Medulla oblongata (tissue), 1 donor: ENCODE data around the gene TMEM171.

Source experiments
- DNase-seq: peaks from one replicate; pipeline ENCODE4 v3.0.0-alpha.2; 2015; ENCODE audit errors: extremely low spot score

The TMEM171 gene

DNA sequence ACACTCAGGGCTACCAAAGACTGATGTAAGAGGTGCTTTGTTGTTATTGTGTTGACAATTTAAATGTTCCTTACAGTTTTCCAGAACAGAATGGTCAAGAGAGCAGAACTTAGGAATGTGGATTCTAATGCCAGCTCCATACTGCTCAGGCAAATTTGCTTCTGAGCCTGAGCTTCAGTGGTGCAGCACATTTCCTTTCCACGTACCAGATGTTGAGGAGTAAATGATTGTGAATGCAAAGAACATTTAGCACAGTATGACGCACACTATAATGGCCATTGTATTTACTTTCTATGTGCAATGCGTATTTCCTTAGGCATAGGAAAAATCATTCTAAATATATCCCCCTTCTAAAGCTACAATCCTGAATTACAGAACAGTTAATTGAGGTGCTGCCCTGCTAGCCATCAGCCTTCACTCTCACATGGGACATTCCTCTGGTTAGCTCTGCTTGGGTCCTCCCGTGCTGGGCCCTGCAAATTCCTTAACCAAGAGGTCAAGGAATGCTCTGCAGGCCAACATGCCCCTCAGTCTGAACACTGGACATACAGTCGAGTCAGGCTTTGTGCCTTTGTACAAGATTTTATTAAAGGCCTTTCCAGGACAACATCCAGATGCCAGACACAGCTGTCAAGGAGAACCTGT, 31.5 kb downstream of the TMEM171 start:
- no peak for DNase-seq

DNA sequence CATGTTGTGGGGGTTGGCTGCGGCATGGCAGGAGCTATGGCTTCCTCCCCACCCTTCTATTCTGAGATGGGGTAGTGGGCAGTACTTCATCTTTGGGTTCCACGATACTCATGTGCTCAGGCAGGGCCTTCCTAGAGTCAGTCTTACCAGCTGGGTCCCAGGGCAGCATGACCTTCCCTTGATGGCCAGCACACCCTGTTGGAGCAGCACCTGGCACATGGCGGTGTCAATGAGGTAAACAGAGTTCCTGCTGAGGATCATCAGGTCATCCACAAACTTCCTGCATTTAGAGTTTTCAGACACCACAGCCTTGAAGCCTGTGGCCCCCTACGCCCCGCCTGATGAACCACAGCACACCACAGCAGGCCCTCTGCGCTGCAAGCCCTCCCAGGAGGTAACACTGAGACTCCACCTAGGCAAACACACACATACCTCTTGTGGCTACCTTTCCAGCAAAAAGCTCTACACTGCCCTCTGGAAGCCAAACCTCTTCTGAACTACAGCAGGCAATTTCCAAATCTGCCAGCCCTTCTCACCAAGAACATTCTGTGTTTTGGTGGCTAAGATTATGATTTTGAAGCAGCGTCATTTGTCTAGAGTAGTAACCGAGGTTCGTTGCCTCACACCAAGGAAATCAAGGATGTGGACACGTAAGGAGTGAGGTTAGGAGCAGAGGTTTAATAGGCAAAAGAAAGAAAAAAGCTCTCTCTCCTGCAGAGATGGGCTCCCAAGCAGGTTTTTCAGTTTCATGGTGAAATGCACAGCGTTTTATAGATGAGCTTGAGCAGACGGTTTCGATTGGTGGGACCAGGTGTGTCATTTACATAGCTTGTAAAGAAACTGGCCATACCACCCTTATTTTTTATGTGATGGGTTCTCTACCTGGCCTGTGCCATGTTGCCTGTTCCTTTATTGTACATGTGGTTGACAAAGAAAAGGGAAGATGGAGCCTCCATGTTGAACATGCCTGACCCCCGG, 32.3 kb downstream of the TMEM171 start:
- DNase-seq, result no peak

DNA sequence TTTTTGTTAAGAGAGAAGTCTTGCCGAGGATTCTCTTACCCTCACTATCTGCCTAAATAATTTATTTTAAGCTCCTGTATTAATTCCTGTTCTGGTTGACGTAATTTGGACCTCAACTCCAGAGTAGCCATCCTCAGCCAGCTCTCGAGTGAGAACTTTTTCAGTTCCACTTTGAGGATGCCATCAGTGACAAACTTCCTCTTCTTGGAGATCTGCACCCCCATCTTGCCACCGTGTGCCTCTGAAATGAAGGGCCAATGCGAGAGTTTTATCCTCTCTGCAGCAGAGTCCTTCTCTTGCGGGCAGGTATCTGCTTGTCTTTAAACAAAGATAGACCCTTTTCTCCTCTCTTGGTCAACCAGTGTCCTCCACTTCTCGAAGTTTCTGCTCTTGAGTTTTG, 33.1 kb downstream of the TMEM171 start:
- DNase-seq, result peak; percentile 7

DNA sequence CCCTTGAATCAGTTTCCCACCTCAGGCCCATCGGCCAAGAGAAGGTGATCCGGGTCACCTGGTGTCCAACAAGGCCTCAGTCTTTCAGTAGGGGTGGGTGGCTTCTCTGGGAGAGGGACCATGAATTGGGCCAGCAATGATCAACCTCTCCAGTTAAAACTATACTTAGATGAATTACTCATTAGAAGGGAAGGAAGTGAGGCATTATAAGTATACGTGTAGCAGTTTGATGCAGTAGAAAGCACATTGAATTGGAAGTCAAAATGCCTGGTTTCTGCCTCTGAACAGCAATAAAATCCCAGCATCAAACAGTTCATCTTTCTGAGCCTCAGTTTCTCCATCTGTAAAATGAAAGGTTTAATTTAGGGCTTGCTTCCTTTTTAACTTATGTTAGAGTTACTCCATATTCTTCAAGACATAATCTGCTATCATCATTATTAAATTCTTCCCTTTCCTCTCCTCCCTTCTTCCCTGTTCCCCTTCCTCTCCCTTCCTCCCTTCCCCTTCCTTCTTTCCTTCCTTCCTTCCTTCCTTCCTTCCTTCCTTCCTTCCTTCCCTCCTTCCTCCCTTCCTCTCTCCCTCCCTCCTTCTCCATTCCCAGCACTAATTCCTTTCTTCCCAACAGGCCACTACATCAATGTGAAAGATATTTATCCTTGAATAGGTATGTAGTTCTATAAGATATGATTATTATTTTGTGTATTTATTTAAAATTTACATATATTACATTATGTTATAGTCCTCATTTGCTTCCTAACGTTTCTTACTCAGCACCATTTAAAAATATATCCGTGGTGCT, 34.0 kb downstream of the TMEM171 start:
- DNase-seq, result no peak

DNA sequence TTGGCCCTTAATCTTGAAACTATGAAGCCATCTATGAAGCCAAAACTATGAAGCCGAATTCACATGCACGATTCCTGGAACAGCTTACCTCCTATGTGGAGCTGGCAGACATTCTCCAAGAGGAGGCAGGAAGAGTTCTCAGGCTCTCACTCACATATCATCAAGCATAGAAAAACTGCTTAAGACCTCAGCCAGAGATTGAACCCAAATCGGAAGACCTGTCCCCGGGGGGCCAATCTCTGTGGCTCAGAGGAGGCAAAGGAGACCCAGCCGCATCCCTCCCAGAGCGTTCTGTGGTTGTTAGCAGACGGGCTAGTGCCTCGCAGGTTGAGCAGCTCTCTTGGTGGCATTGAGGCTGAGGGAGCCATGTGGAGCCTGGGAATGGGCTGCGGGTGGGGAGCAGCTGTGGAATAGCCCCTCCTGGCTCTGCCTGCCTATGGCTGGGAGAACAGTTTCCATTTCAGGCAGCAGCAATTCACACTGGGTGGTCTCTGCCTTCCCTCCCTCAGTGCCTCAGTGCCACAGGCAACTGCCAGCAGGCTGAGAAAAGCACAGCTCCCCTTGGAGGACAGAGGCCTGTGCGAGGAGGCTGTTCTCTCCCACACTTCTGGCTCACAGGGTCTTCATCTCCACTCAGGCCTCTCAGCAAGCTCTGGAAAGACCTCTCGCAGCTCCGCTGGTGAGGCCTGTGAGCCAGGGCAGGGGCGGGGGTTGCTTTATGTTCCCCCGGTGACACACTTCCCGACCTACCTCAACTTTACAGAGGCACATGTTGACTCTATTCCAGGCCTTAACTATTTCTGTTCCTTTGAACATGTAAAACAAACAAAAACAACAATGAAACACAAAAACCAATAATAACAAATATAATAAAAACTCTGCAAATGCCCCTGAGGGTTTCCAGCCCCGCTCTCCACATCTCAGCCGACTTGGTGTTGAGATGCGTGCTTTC, 35.2 kb downstream of the TMEM171 start:
- no peak for DNase-seq

DNA sequence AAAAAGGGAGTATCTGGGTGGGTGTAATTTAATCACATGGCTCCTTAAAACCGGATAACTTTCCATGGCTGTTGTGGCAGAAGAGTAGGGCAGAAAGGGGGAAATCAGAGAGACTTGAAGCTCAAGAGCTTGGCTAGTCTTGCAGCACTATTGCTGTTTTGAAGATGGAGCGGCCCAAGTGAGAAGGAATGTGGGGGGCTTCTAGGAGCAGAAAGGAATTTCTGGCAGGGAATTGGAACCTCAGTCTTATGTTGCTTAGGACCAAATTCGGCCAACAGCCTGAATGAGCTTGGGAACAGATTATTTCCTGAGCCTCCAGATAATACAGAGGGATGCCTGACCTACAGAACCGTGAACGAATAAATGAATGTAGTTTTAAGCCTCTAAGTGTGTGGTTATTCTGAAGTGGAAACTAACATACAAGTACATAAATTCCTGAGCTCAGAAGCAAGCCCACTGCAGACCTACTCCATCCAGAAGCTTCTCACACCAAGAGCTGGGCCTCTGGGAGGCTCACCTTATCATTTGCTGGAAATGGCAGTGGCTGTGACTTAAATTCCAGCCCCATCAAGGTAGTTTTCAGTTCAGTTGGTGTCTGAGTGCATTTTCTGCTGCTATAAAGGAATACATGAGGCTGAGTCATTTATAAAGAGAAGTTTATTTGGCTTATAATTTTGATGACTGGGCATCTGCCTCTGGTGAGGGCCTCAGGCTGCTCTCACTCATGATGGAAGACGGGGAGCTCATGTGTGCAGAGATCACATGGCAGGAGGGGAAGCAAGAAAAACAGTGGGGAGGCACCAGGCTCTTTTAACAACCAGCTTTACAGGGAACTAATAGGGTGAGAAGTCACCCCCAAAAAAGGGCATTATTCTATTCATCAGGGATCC, 37.3 kb downstream of the TMEM171 start:
- DNase-seq, result no peak

DNA sequence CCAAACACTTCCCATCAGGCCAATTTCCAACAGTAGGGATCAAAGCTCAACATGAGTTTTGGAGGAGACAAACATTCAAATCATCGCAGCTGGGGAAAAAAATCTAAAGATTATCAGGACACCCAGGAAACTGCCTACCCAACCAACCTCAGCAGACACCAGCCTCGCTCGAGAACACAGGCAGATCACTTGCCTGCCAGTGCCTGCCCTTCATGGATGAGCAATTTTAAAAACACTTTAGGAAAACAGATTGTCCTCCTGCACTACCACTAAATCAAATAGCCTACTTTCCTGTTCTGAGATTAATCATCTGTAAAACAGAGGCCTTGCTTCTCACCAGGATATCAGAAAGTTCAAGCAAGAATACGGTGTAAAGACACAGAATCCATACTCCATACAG, 37.9 kb downstream of the TMEM171 start:
- no peak for DNase-seq

DNA sequence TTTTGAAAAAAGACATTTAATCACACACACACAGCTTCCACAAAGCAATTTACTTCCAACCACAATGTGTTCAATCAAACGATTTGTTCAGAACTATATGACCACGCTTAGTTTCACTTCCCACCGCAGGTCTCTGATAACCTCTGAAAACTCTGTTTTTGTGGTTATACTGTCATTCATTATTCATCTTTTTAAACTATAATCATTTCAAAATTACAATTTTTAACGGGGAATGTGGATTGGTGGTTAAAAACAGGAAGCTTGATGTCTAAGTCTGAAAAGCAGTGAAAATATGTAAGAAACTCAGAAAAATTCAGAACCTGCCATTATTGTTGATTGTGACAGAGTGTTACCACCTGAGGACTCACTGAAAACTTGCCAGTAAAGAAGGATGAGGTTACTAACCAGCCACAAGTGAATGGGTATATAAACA, 39.9 kb downstream of the TMEM171 start:
- DNase-seq, result no peak

DNA sequence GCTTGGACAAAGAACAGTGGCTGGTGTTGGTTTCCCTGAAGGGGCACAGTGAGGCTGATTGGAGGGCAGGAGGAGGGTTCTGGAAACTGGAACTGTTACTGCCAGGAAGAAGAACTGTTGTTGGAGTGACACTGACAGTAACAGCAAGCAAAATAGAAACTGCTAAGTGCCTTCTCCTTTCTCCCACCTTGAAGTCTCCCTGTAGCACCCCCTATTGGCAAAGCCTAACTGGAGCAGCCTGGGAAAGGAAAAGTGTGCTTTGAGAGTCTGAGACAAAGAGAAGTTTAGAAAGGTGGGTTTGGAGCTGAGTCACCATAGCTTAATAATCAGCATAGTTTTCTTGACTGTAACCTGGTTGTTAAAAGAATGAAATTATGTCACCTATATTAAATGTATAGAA, 50.1 kb downstream of the TMEM171 start:
- peak; percentile 11 for DNase-seq

DNA sequence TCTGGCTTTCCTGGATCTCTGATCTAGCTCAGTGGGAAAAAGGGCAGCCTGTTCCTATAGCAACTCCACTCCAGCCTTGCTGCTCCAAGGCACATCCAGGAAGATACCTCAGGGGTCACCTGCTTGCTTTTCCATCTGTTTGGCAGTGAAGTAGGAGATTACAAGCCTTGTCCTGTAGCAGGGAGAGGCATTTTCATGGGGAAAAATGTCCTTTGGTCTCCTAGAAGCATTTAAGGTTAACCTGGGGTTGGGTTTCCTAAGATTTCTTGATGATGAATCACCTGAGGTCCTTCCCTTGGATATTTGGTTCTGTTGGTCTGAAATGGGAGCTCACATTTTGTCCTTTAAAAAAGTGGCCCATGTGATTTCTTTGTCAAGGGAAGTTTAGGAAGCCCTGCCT, 51.1 kb downstream of the TMEM171 start:
- DNase-seq, result no peak

DNA sequence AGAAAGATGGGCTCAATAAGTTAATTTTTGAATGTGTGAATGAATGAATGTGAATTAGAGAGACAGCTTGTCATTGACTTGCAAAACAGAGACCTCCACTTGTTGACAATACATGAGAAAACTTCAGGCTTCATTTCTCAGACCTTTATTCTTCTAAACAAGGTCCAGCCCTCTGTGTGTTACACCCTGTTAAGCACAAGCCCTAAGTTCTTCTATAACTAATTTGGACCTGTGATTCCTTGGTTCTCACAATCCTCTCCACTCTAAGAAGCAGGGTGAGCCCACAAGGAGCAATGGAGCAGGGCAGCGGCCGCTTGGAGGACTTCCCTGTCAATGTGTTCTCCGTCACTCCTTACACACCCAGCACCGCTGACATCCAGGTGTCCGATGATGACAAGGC, 52.6 kb downstream of the TMEM171 start, which contains the start of gene TMEM174:
Gene TMEM174, plus strand, starts transcription at position 243 of the 400 bp plus-strand sequence. Its CDS starts 51 bp downstream, at position 294.
- no peak for DNase-seq

DNA sequence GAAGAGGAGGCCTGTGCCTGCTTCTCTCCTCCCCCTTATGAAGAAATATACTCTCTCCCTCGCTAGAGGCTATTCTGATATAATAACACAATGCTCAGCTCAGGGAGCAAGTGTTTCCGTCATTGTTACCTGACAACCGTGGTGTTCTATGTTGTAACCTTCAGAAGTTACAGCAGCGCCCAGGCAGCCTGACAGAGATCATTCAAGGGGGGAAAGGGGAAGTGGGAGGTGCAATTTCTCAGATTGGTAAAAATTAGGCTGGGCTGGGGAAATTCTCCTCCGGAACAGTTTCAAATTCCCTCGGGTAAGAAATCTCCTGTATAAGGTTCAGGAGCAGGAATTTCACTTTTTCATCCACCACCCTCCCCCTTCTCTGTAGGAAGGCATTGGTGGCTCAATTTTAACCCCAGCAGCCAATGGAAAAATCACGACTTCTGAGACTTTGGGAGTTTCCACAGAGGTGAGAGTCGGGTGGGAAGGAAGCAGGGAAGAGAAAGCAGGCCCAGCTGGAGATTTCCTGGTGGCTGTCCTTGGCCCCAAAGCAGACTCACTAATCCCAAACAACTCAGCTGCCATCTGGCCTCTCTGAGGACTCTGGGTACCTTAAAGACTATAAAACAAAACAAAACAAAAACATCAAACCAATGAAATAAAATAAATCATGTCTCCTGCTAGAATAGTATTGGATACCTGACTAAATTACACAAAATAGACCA, 53.9 kb downstream of the TMEM171 start:
- DNase-seq, result no peak

DNA sequence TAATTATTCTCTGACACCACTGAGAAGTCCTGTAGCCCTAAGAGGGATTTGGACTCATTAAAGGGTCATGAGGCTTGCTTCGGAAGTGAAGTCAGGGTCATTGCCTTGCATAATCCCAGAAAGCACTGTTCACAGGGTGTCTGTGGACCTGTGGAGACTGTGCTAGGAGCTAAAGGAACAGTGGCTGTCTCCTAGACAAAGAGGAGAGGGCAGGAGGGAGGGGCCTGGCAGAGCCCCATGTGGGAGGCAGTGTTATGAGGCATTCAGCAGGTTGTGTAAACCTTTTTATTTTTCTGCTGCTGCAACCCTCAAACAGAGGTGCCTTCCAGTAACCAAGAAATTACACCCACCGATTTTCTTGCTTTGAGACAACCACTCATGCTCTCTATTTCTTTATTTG, 55.9 kb downstream of the TMEM171 start:
- no peak for DNase-seq

DNA sequence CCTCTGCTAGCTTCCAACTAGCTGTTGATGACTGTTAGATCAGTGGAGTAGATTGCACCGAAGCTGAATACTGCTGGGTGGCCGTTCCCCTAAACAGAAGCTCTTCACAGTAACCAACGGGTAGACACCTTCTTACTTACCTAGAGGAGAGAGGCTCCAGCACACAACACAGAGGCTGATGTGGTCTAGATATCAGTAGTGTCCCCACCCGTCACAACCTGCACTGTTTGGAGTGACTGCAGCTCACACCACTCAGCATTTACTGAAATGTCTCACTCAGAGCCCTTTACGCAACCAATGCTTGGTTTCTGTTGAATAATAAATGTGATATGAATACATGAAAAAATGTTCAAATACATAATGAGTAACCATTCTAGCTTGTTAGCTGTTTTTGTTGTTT, 57.9 kb downstream of the TMEM171 start:
- no peak for DNase-seq

DNA sequence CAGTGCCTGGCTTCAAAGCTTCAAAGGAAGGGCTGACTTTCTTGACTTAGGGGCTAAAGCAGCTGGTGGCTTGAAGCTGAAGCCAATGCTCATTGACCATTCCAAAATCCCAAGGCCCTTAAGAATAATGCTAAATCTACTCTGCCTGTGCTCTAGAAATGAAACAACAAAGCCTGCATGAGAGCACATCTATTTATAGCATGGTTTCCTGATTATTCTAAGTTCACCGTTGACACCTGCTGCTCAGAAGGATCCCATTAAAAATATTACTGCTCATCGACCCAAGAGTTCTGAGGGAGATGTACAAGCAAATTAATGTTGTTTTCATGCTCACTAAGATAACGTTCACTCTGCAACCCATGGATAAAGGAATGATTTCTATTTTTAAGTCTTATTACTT, 59.4 kb downstream of the TMEM171 start:
- DNase-seq, result no peak

DNA sequence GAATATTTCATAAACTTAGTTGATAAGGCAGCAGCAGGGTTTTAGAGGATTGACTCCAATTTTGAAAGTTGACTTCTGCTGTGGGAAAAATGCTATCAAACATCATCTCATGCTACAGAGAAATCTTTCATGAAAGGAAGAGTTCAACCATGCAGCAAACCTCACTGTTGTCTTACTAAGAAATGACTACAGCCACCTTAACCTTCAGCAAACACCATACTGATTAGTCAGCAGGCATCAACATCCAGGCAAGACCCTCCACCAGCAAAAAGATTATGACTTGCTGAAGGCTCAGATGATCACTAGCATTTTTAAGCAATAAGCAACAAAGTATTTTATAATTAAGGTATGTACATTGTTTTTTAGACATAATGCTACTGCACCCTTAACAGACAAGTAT, 60.2 kb downstream of the TMEM171 start:
- DNase-seq, result no peak
